ENCODE data around the gene CFAP157.

CFAP157 gene

GRCh38 chr9:127712371-127712770 lies 5.6 kb downstream of the CFAP157 start:
- no peak overlapping the region for H3K27ac ChIP-seq
- TF ChIP-seq CTCF (conservative IDR thresholded peaks at IDR 0.05): no peak

GRCh38 chr9:127712867-127713266 lies 6.1 kb downstream of the CFAP157 start:
- H3K27ac ChIP-seq: no peak overlapping the region
- TF ChIP-seq CTCF (conservative IDR thresholded peaks at IDR 0.05): no peak

- TF ChIP-seq CTCF (conservative IDR thresholded peaks at IDR 0.05): no peak
- H3K27ac ChIP-seq: no peak overlapping the region; the same call in 1 of the 2 replicates
Measured at GRCh38 chr9:127714020-127714750, 7.4 kb downstream of the CFAP157 start.

- TF ChIP-seq CTCF (conservative IDR thresholded peaks at IDR 0.05): no peak
- peak overlapping the region; percentile 54; the same call in 1 of the 2 replicates for H3K27ac ChIP-seq
Measured at GRCh38 chr9:127714951-127715469, 8.2 kb downstream of the CFAP157 start.

- peak within 1 kb of the TSS; percentile 54; the same call in 1 of the 2 replicates for H3K27ac ChIP-seq
- TF ChIP-seq CTCF (conservative IDR thresholded peaks at IDR 0.05): no peak
Measured at GRCh38 chr9:127715470-127716337, 8.9 kb downstream of the CFAP157 start, which contains the start of the genes PTRH1 and TTC16. PTRH1 (minus strand) TSS chr9:127715663; CDS start chr9:127715639, 24 bp downstream. TTC16 (plus strand) TSS chr9:127716079; CDS start chr9:127716146, 67 bp downstream.

- TF ChIP-seq CTCF (conservative IDR thresholded peaks at IDR 0.05): no peak
- H3K27ac ChIP-seq: peak overlapping the region; percentile 54; the same call in 1 of the 2 replicates
Measured at GRCh38 chr9:127716412-127716811, 9.6 kb downstream of the CFAP157 start.

- no peak for TF ChIP-seq CTCF (conservative IDR thresholded peaks at IDR 0.05)
- H3K27ac ChIP-seq: no peak overlapping the region
Measured at GRCh38 chr9:127717766-127718165, 11.0 kb downstream of the CFAP157 start.

All from VCaP (cell line).